ENCODE results near the gene MYCBP. TPM values are rescaled to one million over a fixed set of nuclear protein-coding genes. Genes with fewer than 3 reads are reported as not detected.
"Not testable (repeated sequence)": the region's sequence is repeated elsewhere in the genome, so short reads cannot be mapped to it uniquely, and the experiment has no call there.

MYCBP gene
- total RNA-seq, 1 experiment from 2014 or later, result 13.3 TPM

DNA sequence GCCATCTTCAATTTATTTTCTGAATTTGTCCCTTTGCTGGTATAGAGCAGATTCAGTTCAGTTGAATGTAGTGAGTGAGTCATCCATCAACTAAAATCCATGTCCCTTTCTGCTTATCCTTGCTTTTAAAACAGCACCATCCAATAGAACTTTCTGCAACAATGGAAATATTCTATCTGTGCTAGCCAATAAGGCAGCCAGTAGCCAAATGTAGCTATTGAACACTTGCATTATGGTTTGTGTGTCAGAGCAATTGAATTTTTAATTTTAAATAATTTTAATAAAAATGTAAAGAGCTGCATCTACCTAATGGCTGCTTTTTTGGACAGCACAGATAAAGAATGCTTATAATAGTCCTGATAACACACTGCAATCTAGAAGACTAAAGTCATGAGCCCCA lies 8.3 kb upstream of the MYCBP start, which contains the start of gene GJA9:
GJA9 (minus strand) TSS at position 101 of the 400 bp plus-strand sequence. CDS start 5,489 bp downstream, outside the sequence.
- in situ Hi-C loops (cut with HindIII; ENCODE audit: low pct_unique_long_range_greater_than_20kb, low sequenced_read_pairs), result no loop called here
- DNase-seq (ENCODE audit: low read depth, low spot score), result no peak

DNA sequence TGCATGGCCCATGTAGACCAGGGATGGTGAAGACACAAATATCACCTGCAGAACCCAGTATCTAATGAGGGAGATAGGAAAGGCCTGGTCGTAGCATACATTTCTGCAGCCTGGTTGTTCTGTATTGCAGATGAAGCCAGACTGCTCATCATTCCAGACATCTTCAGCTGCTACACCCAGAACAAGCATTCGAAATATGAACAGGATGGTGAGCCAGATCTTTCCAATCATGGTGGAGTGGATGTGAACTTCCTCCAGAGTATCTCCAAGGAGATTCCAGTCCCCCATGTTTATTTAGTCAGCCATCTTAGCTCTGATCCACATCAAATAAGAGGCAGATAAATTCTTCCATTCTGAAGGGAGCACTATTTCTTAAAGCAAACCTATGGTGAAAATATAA lies 2.7 kb upstream of the MYCBP start:
- in situ Hi-C loops (cut with HindIII; ENCODE audit: low pct_unique_long_range_greater_than_20kb, low sequenced_read_pairs), result no loop called here

DNA sequence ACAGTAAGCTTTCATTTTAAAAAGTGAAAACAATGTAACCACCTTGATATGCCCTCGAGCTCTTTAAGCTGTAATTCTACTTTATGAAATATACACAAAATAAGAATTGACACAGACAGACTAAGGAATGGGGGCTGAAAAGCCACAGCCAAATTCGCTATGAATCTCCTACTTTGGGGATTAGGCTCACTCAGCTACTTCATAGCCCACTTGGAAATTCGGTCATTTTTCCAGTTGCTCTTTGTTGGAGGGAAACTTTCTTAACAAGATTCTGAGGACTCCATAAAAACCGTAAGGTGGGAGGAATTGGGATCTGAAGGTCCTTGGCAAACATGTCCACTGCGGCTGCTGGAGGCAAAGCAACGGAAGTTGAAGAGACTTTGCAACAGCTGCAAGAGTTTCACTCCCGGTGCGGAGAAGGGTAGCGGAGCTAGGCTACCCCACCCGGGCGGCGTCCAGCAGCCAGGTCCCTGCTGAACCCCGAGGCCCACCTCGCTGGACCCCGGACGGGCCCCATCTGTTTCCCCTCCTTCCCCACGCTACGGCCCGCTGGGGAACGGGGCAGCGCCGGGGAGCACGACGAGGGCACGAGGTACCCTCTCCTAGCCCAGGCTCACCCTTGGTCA lies 634 bp downstream of the MYCBP start:
- in situ Hi-C loops (cut with HindIII; ENCODE audit: low pct_unique_long_range_greater_than_20kb, low sequenced_read_pairs), result no loop called here
- peak; percentile 16 for DNase-seq (ENCODE audit: low read depth, low spot score)

More for the DNA sequence above, 2.7 kb upstream of the MYCBP start:
- no peak for DNase-seq (ENCODE audit: low read depth, low spot score)

DNA sequence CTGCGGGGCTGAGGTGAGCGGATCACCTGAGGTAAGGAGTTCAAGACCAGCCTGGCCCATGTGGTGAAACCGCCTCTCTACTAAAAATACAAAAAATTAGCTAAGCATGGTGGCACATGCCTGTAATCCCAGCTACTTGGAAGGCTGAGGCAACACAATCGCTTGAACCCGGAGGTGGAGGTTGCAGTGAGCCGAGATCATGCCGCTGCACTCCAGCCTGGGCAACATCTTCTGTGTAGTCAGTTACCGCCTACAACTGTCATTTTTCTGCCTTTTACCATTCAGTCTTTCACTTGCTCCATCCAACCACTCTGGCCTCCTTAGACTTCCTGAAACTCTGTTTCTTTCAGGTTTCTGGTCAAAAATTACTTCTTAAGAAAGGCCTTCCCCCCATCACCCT lies 2.2 kb downstream of the MYCBP start:
- in situ Hi-C loops (cut with HindIII; ENCODE audit: low pct_unique_long_range_greater_than_20kb, low sequenced_read_pairs), result no loop called here
- no peak for DNase-seq (ENCODE audit: low read depth, low spot score)

DNA sequence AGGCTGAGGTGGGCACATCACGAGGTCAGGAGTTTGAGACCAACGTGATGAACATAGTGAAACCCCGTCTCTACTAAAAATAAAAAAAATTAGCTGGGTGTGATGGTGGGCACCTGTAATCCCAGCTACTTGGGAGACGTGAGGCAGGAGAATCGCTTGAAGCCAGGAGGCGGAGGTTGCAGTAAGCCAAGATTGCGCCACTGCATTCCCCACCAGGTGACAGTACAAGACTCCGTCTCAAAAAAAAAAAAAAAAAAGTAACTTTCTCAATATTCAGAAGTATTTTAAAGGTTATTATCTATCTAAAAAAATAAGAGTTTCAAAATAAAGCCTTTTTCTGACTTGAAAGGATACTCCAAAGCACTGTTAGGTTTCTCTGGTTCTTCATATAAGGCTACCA lies 5.9 kb downstream of the MYCBP start:
- DNase-seq (ENCODE audit: low read depth, low spot score), result no peak
- in situ Hi-C loops (cut with HindIII; ENCODE audit: low pct_unique_long_range_greater_than_20kb, low sequenced_read_pairs), result no loop called here

DNA sequence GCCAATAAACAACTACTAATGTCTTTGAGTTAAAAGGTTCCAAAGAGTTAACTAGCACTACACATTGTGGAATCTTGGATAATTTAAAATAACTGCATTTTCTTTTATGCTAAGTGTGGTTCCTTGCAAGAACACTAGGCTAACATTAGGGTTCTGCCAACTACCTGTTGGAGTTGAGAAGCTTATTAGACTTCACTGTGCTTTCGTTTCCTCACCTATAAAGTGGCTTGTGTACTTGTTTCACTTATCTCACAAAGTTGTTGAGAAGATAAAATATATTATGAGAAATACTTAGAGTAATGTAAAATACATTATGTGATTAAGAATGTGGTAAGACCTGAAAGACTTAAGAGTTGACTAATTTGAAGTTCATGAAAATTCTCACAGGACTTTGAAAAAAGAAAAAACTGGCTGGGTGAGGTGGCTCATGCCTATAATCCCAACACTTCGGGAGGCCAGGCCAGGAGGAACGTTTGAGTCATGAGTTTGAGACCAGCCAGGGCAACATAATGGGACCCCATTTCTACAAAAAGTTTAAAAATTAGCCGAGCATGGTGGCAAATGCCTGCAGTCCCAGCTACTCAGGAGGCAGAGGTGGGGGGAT lies 7.9 kb downstream of the MYCBP start:
- DNase-seq (ENCODE audit: low read depth, low spot score), result no peak
- in situ Hi-C loops (cut with HindIII; ENCODE audit: low pct_unique_long_range_greater_than_20kb, low sequenced_read_pairs), result no loop called here

DNA sequence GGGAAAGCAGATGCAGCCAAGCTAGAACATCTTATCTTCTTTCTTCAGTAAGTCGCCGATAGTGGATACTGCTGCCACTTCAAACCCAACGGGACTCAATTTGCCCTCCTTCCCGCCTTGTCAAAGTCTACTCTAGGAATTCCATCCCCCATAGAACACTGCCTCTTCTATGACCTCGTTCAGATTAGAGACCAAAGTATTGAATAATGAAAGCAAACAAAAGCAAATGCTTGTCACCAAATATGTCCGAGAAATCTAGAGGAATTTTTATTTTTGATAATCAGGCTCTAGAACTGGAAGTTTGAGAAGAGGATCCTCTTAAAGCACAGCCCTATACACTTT lies 12.7 kb downstream of the MYCBP start:
- DNase-seq (ENCODE audit: low read depth, low spot score), result no peak
- in situ Hi-C loops (cut with HindIII; ENCODE audit: low pct_unique_long_range_greater_than_20kb, low sequenced_read_pairs), result no loop called here

DNA sequence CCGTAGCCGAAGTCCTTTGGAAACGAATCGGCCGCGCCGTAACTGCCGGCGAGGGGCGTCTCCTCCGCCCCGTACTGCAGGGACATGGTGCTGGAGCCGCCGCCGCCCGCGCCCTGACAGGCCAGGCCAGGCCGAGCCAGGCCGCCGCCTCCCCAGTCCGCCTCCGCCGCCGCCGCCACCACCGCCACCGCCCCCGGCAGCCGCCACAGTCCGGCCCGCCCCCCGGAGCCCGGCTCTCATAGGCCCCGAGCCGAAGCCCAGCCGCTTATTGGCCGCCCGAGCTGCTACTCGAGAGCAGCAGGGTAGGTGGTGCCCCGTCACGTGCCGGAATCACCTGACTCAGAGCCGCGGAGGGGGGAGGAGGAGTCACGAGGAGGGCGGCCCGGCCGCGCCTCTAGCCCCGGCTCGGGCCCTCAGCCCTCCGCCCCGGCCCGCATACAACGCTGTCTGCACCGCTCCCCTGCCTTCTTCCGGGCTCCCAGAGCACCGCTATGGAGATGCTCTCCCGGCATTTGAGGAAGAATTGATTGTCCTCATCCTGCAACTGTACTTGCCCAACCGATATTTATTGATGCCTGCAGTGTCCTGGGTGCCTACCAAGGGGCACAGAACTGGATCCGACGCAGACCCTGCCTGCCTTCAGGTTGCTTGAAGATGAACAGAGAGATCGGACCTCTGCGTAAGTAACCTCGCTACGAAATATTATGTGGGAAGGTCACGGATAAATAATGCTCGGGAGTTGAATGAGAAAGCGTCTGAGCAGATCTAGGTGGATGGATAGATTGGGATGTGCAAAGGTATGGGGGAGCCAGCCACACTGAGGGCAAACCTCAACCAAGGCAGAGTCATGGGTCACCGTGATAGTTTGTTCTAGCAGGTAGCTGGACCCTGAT lies 13.3 kb downstream of the MYCBP start, which contains the start of gene RRAGC:
RRAGC (minus strand) TSS at position 212 of the 893 bp plus-strand sequence; CDS start at position 86, 126 bp downstream.
- in situ Hi-C loops (cut with HindIII; ENCODE audit: low pct_unique_long_range_greater_than_20kb, low sequenced_read_pairs), result no loop called here

DNA sequence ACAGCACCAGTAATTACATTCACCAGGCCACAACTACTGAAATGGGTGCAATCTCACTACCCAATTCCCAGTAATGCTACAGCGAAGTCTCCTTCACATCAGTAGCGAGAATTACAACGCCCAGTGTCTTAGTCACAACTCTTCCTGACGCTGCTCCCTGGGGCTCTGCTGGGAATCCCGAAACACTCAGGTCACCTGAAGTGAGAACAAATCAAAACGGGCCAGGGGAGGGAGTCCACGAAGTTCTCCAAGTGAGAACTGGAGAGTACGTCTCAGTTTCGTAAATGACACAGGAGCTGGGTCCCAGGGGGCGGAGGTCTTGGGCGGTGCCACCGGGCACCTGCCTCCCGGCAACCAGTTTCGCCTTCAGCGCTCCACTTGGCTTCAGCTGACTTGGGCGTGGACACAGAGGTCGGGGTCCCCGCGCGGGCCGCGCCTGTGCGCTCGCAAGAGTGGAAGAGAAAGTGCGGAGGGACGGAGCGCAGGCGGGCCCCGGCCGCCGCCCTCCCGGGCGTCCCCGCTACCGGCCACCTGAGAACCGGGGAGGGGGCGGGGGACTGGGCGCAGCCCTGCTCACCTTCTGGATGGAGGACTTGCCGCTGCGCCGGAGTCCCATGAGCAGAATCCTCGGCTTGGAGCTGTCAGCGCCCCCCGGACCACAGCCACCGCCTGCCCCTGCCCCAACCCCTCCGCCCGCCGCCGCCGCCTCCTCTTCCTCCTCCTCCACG lies 14.2 kb downstream of the MYCBP start:
- no peak for DNase-seq (ENCODE audit: low read depth, low spot score)
- in situ Hi-C loops (cut with HindIII; ENCODE audit: low pct_unique_long_range_greater_than_20kb, low sequenced_read_pairs), result no loop called here

More for the DNA sequence above, 13.3 kb downstream of the MYCBP start, which contains the start of gene RRAGC:
- peak; percentile 97 for DNase-seq (ENCODE audit: low read depth, low spot score)

DNA sequence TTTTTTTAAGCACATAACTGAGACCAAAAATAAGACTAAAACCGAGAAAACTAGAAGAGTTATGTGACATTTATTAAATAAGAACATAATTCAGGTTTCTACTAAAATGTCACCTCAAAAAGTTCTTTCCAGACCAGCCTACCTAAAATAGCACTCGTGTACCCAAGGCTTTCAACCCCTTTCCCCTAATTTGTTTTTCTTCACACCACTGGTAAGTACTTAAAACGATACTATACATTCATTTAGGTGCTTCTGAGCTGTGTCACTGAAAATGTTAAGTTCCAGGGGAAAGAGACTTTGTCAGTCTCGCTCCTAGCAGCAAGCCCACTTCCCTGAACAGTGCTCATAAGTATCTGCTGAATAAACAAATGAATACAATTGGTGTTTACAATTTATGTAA lies 20.4 kb downstream of the MYCBP start:
- no peak for DNase-seq (ENCODE audit: low read depth, low spot score)
- in situ Hi-C loops (cut with HindIII; ENCODE audit: low pct_unique_long_range_greater_than_20kb, low sequenced_read_pairs), result no loop called here

DNA sequence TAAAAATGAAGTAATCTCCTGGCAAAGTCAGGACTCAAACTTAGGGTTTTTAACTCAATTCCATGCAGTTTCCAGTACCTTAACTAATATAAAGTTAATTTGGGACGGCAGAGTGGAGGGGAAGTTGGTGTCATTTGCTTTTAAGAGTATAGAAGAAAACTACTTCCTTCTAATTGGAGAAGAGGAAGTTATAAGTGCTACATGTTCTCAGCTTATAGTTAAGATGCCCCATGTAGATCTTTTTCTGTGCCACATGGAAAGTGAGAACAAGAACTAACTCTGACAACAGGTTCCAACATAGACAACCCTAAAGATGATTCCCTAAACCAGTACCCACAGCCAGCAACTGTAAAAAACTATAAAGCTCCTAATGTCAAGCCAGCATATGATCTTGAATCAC lies 25.1 kb downstream of the MYCBP start:
- in situ Hi-C loops (cut with HindIII; ENCODE audit: low pct_unique_long_range_greater_than_20kb, low sequenced_read_pairs), result no loop called here
- peak; percentile 28 for DNase-seq (ENCODE audit: low read depth, low spot score)

DNA sequence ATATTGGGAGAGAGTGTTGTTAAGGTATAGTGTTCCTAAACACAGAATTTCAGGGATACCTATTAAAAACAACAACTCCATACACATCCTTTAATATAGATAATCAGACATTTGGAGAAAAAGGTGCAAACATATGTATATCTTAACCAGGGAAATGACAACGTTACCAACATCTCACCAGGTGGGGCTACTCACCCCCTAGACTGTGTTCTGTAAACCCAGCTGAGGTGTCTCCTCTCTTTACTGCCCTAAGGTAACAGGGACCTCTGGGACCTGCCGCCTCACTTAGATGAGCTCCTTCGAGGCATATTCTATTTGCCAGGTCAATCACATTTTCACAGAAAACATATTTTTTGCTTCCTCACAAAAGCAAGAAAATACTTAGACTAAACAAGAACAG lies 26.9 kb downstream of the MYCBP start:
- no peak for DNase-seq (ENCODE audit: low read depth, low spot score)
- in situ Hi-C loops (cut with HindIII; ENCODE audit: low pct_unique_long_range_greater_than_20kb, low sequenced_read_pairs), result no loop called here

DNA sequence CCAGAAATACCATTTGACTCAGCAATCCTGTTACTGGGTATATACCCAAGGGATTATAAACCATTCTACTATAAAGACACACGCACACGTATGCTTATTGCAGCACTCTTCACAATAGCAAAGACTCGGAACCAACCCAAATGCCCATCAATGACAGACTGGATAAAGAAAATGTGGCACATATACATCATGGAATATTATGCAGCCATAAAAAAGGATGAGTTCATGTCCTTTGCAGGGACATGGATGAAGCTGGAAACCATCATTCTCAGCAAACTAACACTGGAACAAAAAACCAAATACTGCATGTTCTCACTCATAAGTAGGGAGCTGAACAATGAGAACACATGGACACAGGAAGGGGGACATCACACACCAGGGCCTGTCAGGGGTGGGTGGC lies 28.1 kb downstream of the MYCBP start:
- DNase-seq (ENCODE audit: low read depth, low spot score); in situ Hi-C loops (cut with HindIII; ENCODE audit: low pct_unique_long_range_greater_than_20kb, low sequenced_read_pairs): not testable (repeated sequence)

DNA sequence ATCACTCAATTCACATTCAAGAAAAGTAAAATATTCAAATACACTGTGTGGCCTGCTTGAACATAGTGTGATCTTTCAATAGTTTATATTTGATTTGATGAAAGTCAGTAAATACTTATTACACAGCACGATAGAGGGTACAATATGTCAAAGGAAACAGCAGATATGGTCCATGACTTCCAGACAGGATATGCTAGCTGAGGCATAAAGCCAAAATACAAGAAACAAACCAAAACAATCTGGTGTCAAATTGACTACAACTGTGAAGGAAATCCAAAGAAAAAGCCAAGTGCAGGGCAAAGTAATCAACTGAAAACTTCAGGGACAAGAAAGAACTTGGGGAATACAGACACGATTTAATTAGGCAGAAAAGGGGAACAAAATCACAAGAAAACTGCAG lies 32.9 kb downstream of the MYCBP start:
- DNase-seq (ENCODE audit: low read depth, low spot score), result no peak
- in situ Hi-C loops (cut with HindIII; ENCODE audit: low pct_unique_long_range_greater_than_20kb, low sequenced_read_pairs), result no loop called here

DNA sequence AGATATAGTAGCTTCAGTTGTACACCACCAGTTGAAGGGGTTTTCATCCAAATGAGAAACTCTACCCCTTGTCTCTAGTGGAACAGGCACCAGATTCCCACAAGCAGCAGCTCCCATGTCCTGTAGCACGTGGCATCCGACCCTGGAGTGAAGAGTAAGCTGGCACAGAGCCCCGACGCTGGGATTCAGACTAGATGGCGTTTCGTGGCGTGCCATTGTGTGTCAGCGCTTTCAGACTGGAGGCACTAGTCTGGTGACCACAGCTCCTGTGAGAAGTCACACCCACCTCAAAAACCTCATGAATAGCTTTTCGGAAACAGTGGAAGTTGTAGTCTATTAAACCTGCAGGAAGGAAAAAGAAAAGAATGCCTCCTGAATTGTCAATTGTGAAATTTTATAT lies 33.8 kb downstream of the MYCBP start:
- no peak for DNase-seq (ENCODE audit: low read depth, low spot score)
- in situ Hi-C loops (cut with HindIII; ENCODE audit: low pct_unique_long_range_greater_than_20kb, low sequenced_read_pairs), result no loop called here

DNA sequence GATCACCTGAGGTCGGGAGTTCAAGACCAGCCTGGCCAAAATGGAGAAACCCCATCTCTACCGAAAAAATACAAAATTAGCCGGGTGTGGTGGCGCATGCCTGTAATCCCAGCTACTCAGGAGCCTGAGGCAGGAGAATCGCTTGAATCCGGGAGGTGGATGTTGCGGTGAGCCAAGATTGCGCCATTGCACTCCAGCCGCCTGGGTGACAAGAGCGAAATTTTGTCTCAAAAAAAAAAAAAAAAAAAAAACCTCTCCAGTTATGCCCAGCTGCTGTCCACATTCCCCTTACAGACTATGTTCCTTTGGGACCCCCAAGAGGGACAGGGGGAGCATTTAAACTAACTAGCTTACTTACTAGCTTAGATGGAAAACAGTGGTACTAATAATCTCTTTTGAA lies 36.8 kb downstream of the MYCBP start:
- in situ Hi-C loops (cut with HindIII; ENCODE audit: low pct_unique_long_range_greater_than_20kb, low sequenced_read_pairs); DNase-seq (ENCODE audit: low read depth, low spot score): not testable (repeated sequence)

DNA sequence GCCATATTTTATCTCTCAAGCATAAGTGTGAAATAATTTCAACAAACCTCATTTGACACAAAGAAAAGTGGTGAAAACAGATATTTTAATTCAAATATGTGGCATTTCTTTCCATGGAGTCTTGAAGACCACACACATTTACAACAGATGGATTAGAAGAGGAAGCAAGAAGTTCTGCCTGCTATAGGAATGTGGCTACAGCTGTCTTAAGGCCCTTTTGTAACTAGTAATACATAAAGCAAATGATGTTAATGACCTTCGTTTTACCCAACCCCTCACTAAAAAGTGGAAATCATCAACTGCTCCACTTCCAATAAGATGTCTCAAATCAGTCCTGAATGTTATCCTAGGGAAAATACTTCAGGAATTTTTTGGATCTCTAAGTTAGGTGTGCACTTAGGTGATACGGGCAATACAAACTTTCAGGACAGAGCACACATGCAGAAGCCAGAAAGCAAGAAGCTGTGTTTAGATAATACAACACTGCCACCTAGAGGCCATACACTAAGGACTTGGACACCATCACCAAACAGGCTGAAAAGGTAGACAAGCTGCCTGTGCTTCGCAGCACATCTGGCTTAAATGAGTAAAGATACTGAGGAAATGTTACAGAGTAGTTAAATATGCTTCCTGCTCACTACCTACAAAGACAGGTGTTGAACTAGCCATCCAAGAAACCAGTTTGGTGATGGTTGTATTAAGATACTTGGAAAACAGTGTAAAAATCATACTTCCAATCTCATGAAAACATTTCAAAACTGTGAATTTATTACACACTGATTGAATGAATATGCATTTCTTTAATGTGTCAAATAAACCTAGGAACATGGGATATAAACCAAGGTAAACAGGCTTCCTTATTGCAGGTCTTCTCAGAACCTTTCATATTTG lies 38.0 kb downstream of the MYCBP start:
- DNase-seq (ENCODE audit: low read depth, low spot score), result peak; percentile 87
- in situ Hi-C loops (cut with HindIII; ENCODE audit: low pct_unique_long_range_greater_than_20kb, low sequenced_read_pairs), result no loop called here

Measured in SK-MEL-5 (cell line).